Keratinocyte (primary cell): ENCODE measurements around the gene CUBN. TPM values are rescaled to one million over a fixed set of nuclear protein-coding genes. Genes with fewer than 3 reads are reported as not detected.
A peak's percentile ranks its signal among the peaks of the same experiment; 100 is the strongest.

Experiments used
- DNase-seq: peaks from one replicate; pipeline ENCODE4 v3.0.0-alpha.2; 2011; ENCODE audit warnings: low read depth, missing footprints, low spot score
- FAIRE-seq: peaks from 2 replicates; lab custom pipeline; 2011; peaks lifted over from hg19 to GRCh38; lab: Jason Lieb, UNC
- H2AFZ ChIP-seq: 2 replicates; pipeline ENCODE4 v1.6.0; 2012; ENCODE audit warnings: low read length, control low read depth, inconsistent platforms; ENCODE audit not compliant: control insufficient read depth
- H3K27ac ChIP-seq: 2 replicates; pipeline ENCODE4 v1.5.1; 2011; ENCODE audit warnings: low read length; ENCODE audit not compliant: control insufficient read depth, insufficient read depth
- H3K27me3 ChIP-seq: 3 replicates; pipeline ENCODE4 v1.6.0; 2011; ENCODE audit warnings: low read length; ENCODE audit not compliant: control insufficient read depth, insufficient read depth; ENCODE audit errors: extremely low read depth
- H3K36me3 ChIP-seq, 2 experiments: 2 replicates in 1 of 2; 3 replicates in 1 of 2; pipeline ENCODE4 v1.5.1; 2011; ENCODE audit warnings: low read length in 2 of 2, mild to moderate bottlenecking in 1 of 2; ENCODE audit not compliant: control insufficient read depth in 2 of 2, insufficient read depth in 2 of 2; ENCODE audit errors: extremely low read depth in 1 of 2
- H3K4me1 ChIP-seq: 3 replicates; pipeline ENCODE4 v1.5.1; 2011; ENCODE audit warnings: low read length; ENCODE audit not compliant: control insufficient read depth, insufficient read depth; ENCODE audit errors: extremely low read depth
- H3K4me2 ChIP-seq: 3 replicates; pipeline ENCODE4 v1.6.0; 2011; ENCODE audit warnings: low read depth, low read length; ENCODE audit not compliant: control insufficient read depth, insufficient read depth; ENCODE audit errors: extremely low read depth
- H3K4me3 ChIP-seq, 3 experiments: fragments of 200-600 bp in 1 of 3; sonication (generic) in 1 of 3; 2 replicates in 2 of 3; 3 replicates in 1 of 3; pipeline ENCODE4 v1.5.1; 2011 to 2016; ENCODE audit warnings: low read length in 3 of 3, mild to moderate bottlenecking in 3 of 3, control low read depth in 2 of 3, inconsistent platforms in 1 of 3, low read depth in 1 of 3, mixed read lengths in 1 of 3, mixed run types in 1 of 3, moderate library complexity in 1 of 3; ENCODE audit not compliant: control insufficient read depth in 2 of 3, insufficient read depth in 2 of 3; ENCODE audit errors: extremely low read depth in 1 of 3
- H3K79me2 ChIP-seq: 2 replicates; pipeline ENCODE4 v1.6.0; 2012; ENCODE audit warnings: low read length; ENCODE audit not compliant: control insufficient read depth, insufficient read depth
- H3K9ac ChIP-seq: 3 replicates; pipeline ENCODE4 v1.6.0; 2011; ENCODE audit warnings: low read length; ENCODE audit not compliant: control insufficient read depth, insufficient read depth; ENCODE audit errors: extremely low read depth
- H3K9me1 ChIP-seq: 3 replicates; pipeline ENCODE4 v1.6.0; 2011; ENCODE audit warnings: low read length; ENCODE audit not compliant: control insufficient read depth, insufficient read depth; ENCODE audit errors: extremely low read depth
- H3K9me3 ChIP-seq: 2 replicates; pipeline ENCODE4 v1.5.1; 2012; ENCODE audit warnings: low read depth, low read length; ENCODE audit not compliant: control insufficient read depth
- H4K20me1 ChIP-seq: 3 replicates; pipeline ENCODE4 v1.6.0; 2011; ENCODE audit warnings: low read length; ENCODE audit not compliant: control insufficient read depth, insufficient read depth; ENCODE audit errors: extremely low read depth
- CTCF ChIP-seq, 3 experiments: IDR thresholded peaks in 1 of 3; conservative IDR thresholded peaks in 1 of 3; optimal IDR thresholded peaks in 1 of 3; 2 replicates in 2 of 3; 3 replicates in 1 of 3; pipeline versions ENCODE3 to v1.5.1; 2011; ENCODE audit warnings: low read length in 3 of 3, mild to moderate bottlenecking in 3 of 3, moderate library complexity in 2 of 3, control low read depth in 1 of 3, inconsistent platforms in 1 of 3; ENCODE audit not compliant: insufficient read depth in 2 of 3; ENCODE audit errors: extremely low read depth in 1 of 3
- EZH2 ChIP-seq: IDR thresholded peaks from one replicate; pipeline ENCODE4 v1.6.1; 2012; ENCODE audit warnings: inconsistent platforms, mild to moderate bottlenecking, low read length, moderate library complexity
- dilution Hi-C: fragments of 300-500 bp; cut with MboI; formaldehyde crosslinking; loops from one replicate; pipeline ENCODE4 v1.7.0; 2020; ENCODE audit warnings: low sequenced_read_pairs; ENCODE audit not compliant: extremely low pct_ligation_motif_present
- polyA plus RNA-seq, 5 experiments: library from polyadenylated mRNA; depleted of rRNA in 3 of 5; stranded (reverse) in 3 of 5; stranded (forward) in 1 of 5; unstranded in 1 of 5; fragments of >200 nt; gene quantifications; 1 replicate in 1 of 5; 2 replicates in 3 of 5; 3 replicates in 1 of 5; pipeline versions ENCODE4 v1.2.1 to v1.2.3, GENCODE V29; 2011 to 2012; ENCODE audit warnings: missing spikeins in 2 of 5, low read depth in 1 of 5, low replicate concordance in 1 of 5

The CUBN gene
- polyA plus RNA-seq, 1 donor (not counting 4 experiments of a cell fraction or from before 2014, with no cell fraction given): 0.07 TPM

GRCh38 chr10:17022896-17023295 lies 106.7 kb downstream of the CUBN start:
- Histone ChIP-seq H2AFZ (no peak overlapping the region), H3K27me3 (no peaks in the 10 kb centered on the region), H4K20me1 (no peaks in the 10 kb centered on the region), H3K9ac (no peak overlapping the region), H3K36me3 (no peaks in the 10 kb centered on the region), H3K9me3 (no peaks in the 10 kb centered on the region), H3K27ac (peak overlapping the region; percentile 55), H3K79me2 (no peaks in the 10 kb centered on the region), H3K4me3 (no peak overlapping the region), H3K4me2 (peak overlapping the region; percentile 25), H3K4me1 (peaks cover 34% of the 10 kb centered on the region), H3K9me1 (no peaks in the 10 kb centered on the region)
- dilution Hi-C loops: no loop called here
- FAIRE-seq (no peak), DNase-seq (no peak)
- no peak for TF ChIP-seq CTCF (optimal IDR thresholded peaks at IDR 0.05 in 1 of 3, IDR thresholded peaks at IDR 0.05 in 1 of 3, conservative IDR thresholded peaks at IDR 0.05 in 1 of 3; ENCODE audit: extremely low read depth in 1 of 3, insufficient read depth in 2 of 3, low read length in 3 of 3)
- no peak for TF ChIP-seq EZH2

GRCh38 chr10:17022466-17022825 lies 107.2 kb downstream of the CUBN start:
- Histone ChIP-seq H3K9me3 (no peaks in the 10 kb centered on the region), H3K4me3 (no peak overlapping the region), H3K4me1 (peaks cover 34% of the 10 kb centered on the region), H3K79me2 (no peaks in the 10 kb centered on the region), H3K27ac (no peak overlapping the region), H3K9me1 (no peaks in the 10 kb centered on the region), H4K20me1 (no peaks in the 10 kb centered on the region), H3K27me3 (no peaks in the 10 kb centered on the region), H3K4me2 (no peak overlapping the region), H3K9ac (no peak overlapping the region), H2AFZ (no peak overlapping the region), H3K36me3 (no peaks in the 10 kb centered on the region)
- dilution Hi-C loops: no loop called here
- DNase-seq (no peak), FAIRE-seq (no peak)
- no peak for TF ChIP-seq CTCF (optimal IDR thresholded peaks at IDR 0.05 in 1 of 3, IDR thresholded peaks at IDR 0.05 in 1 of 3, conservative IDR thresholded peaks at IDR 0.05 in 1 of 3; ENCODE audit: extremely low read depth in 1 of 3, insufficient read depth in 2 of 3, low read length in 3 of 3)
- TF ChIP-seq EZH2: no peak
